Measurements from ENCODE around the gene GOLM1.

Gene GOLM1

DNA sequence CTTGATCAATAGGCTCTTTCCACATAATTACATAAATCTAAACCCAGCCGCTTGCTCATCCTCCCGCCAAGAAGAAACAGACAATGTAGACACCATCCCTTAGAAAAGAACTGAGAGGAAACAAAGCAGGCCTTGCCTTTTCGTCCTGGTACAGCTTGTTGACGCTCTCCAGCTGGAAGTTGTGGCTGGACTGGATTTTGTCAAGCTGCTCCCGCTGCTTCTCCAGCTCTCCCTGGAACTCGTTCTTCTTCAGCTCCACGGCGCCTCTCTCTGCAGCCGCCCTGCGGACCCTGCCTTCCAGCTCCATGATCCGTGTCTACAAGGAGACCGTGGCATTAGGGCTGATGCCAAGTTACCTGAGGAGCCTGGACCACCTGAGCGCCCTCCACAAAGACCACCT, 22.1 kb downstream of the GOLM1 start:
- TF ChIP-seq, protein P1, sequence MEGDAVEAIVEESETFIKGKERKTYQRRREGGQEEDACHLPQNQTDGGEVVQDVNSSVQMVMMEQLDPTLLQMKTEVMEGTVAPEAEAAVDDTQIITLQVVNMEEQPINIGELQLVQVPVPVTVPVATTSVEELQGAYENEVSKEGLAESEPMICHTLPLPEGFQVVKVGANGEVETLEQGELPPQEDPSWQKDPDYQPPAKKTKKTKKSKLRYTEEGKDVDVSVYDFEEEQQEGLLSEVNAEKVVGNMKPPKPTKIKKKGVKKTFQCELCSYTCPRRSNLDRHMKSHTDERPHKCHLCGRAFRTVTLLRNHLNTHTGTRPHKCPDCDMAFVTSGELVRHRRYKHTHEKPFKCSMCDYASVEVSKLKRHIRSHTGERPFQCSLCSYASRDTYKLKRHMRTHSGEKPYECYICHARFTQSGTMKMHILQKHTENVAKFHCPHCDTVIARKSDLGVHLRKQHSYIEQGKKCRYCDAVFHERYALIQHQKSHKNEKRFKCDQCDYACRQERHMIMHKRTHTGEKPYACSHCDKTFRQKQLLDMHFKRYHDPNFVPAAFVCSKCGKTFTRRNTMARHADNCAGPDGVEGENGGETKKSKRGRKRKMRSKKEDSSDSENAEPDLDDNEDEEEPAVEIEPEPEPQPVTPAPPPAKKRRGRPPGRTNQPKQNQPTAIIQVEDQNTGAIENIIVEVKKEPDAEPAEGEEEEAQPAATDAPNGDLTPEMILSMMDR (IDR thresholded peaks at IDR 0.05; ENCODE audit: control extremely low read depth, extremely low read depth, low read depth, missing control alignments): no peak
- ChIA-PET CTCF (interaction anchor here (1.2 kb wide), 1 partner anchor 10 kb away, joined by 3 read pairs; no protein-coding TSS in a partner anchor), POLR2A (no interaction called here)
- DNase-seq (ENCODE audit: extremely low spot score): no peak

DNA sequence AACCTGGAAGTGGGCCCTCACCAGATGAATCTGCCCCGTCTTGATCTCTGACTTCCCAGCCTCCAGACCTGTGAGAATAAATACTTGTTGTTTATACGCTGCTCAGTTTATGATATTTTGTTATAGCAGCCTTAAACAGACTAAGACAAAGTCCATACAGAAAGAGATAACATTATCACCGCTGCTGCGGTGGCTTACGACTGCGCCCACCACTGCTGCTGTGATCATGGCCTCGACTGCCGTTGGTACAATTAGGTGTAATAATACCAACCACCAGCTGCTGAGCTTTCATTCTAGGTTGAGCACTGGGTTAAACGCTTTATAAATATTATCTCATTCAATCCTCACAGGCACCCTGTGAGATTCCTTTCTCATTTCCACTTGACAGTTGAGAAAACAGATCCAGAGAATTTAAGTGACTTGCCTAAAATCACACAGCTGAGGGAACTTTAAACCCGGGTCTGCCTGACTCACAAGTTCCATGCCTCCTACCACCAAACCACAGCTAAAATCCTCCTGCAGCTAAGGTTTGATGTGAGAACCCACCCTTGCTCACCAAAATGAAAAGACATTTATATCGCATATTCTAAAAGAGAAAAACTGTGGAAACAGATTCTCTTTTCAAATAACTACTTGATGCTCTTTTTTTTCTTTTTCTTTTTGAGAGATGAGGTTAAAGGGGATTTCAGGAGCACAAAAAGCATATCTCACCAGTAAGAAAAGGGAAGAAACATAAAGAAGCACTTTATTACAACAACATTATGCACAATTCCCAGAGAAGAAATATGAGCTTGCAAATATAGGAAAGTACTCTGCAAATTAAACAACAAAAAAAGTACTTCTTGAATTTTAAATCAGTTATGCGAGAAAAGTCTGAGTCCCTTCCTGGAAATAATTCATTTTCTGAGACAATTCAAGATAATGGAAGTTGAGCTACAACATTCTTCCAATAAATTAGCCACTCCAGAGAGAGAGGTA, 23.9 kb downstream of the GOLM1 start:
- ChIA-PET POLR2A (no interaction called here), CTCF (interaction anchor here (1.0 to 1.4 kb wide), 5 partner anchors 9 to 210 kb away, joined by 3 to 6 read pairs (median 3); no protein-coding TSS in a partner anchor)
- TF ChIP-seq, protein P1 (IDR thresholded peaks at IDR 0.05; ENCODE audit: control extremely low read depth, extremely low read depth, low read depth, missing control alignments): no peak
- no peak for DNase-seq (ENCODE audit: extremely low spot score)

DNA sequence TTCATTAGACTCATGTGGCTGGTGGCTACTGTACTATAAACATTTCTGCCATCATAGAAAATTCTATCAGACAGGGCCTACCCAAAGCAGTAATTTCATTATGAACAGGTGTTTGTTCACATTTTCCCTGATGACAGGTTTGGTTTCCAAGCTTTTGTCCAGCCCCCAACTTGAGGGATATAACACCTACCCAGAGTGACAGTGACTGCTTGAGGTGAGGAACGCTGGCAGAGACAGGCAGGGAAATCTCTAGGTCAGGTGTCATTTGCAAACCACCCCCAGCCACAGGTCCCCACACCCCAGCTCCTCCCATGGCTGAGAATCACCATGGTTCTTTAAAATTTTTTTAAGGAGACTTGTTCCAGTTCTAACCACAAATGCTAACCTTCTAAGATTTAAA, 25.5 kb downstream of the GOLM1 start:
- CTCF ChIA-PET: interaction anchor here (1.0 to 1.2 kb wide), 2 partner anchors 19 to 212 kb away, joined by 3 read pairs; no protein-coding TSS in a partner anchor
- no peak for DNase-seq (ENCODE audit: extremely low spot score)
- TF ChIP-seq, protein P1 (IDR thresholded peaks at IDR 0.05; ENCODE audit: control extremely low read depth, extremely low read depth, low read depth, missing control alignments): no peak
- POLR2A ChIA-PET: interaction anchor here (0.7 kb wide), 2 partner anchors 111 to 145 kb away, joined by 4 to 5 read pairs; no protein-coding TSS in a partner anchor

DNA sequence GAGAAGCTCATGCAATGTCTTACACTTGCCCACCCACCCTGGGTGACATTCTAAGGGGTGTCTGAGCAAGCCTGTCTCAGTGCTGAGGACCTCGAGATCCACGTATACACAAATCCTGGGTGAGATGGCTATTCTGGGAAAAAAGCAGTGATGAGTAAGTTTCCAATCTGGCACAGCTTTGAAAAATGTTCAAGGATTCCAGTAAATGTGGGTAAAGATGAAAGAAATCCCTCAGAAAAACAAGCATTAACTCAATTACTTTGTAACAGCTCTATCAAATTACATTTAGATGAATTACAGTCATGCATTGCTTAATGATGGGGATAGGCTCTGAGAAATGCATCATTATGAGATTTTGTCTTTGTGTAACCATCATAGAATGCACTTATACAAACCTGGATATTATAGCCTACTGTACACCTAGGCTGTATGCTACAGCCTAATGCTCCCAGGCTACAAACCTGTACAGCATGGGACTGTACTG, 26.9 kb downstream of the GOLM1 start:
- no peak for DNase-seq (ENCODE audit: extremely low spot score)
- ChIA-PET CTCF (interaction anchor here (0.7 to 1.1 kb wide), 2 partner anchors 11 kb away, joined by 3 to 4 read pairs; no protein-coding TSS in a partner anchor), POLR2A (no interaction called here)
- TF ChIP-seq, protein P1 (IDR thresholded peaks at IDR 0.05; ENCODE audit: control extremely low read depth, extremely low read depth, low read depth, missing control alignments): no peak

DNA sequence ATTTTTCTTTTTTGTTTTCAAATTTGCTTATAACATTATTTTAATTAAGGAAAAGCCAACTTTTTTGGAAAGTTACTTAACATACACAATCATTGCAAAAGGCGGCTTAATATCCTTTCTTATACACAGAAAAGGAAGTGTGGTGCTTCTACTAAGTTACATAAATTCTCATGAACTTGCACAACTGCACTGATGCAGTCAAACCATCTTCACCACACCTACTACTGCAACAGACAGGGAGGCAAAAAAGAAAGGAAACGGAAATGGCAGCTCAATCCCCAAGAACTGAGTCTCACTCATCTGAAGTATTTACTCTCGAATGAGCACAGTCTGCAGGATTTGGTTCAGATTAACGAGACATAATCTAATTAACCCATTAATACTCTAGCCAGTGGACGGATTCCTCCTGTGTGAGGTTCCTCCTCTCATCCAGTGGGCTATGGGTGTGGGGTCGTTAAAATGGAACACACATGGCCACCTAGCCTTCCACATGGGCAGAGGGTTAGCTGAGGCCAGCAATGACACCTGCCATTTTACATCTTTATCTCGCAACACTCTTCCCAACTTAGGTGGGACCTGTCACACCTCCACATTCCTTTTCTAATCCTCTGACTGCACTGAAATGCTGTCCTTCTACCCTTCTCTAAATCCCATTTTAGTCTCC, 30.0 kb downstream of the GOLM1 start:
- ChIA-PET CTCF (interaction anchor here (0.8 to 1.3 kb wide), 2 partner anchors 8 to 23 kb away, joined by 3 read pairs; no protein-coding TSS in a partner anchor), POLR2A (no interaction called here)
- no peak for DNase-seq (ENCODE audit: extremely low spot score)
- TF ChIP-seq, protein P1 (IDR thresholded peaks at IDR 0.05; ENCODE audit: control extremely low read depth, extremely low read depth, low read depth, missing control alignments): no peak

DNA sequence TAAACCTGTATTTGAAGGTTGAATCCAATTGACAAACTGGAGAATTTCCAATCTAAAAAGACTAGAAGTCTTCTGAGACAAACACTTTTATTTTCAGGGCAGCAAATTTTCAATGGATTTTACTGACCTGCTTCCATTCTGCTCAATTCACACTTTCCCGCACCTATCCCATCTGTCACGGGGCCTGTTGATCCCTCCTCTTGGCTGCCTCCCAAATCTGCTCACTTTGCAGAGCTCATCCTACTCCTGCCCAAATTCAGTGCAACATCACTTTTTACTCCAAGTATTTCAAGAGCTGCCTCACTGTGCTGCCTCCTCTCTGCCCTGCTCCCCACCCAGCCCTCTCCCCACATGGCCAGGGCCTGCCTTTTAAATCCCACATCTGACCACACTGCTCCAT, 35.1 kb downstream of the GOLM1 start:
- POLR2A ChIA-PET: no interaction called here
- TF ChIP-seq, protein P1 (IDR thresholded peaks at IDR 0.05; ENCODE audit: control extremely low read depth, extremely low read depth, low read depth, missing control alignments): no peak
- CTCF ChIA-PET: no interaction called here
- DNase-seq (ENCODE audit: extremely low spot score): no peak

Data from GM10248 (cell line).